Measurements from ENCODE around the gene WDR37.

The WDR37 gene

GRCh38 chr10:1025683-1026082, 30.5 kb upstream of the WDR37 start, which contains the start of gene IDI2:
Gene IDI2 (minus strand): TSS chr10:1025859. CDS start chr10:1024723, 1,136 bp downstream.
- Histone ChIP-seq H3K36me3 (ENCODE audit: insufficient read depth, low read length) (peaks cover 5% of the 10 kb centered on the region; the same call in 1 of the 2 replicates), H3K9me3 (ENCODE audit: low read length) (no peaks in the 10 kb centered on the region), H3K4me2 (ENCODE audit: low read length) (no peak within 1 kb of the TSS), H3K4me3 (ENCODE audit: low read depth, low read length, poor library complexity, severe bottlenecking) (no peak within 1 kb of the TSS), H2AFZ (ENCODE audit: low read length) (no peak within 1 kb of the TSS), H3K9me2 (ENCODE audit: low read depth, low read length) (no peaks in the 10 kb centered on the region), H3K27me3 (ENCODE audit: insufficient read depth, low read length) (no peaks in the 10 kb centered on the region), H3K79me2 (ENCODE audit: insufficient read depth, low read length) (no peaks in the 10 kb centered on the region), H3K27ac (ENCODE audit: low read depth, low read length, poor library complexity, severe bottlenecking) (no peak within 1 kb of the TSS), H3F3A (ENCODE audit: insufficient read depth, low read length) (no peaks in the 10 kb centered on the region), H3K9ac (ENCODE audit: low read length) (no peak within 1 kb of the TSS), H4K20me1 (ENCODE audit: insufficient read depth, low read length) (no peaks in the 10 kb centered on the region), H3K4me1 (ENCODE audit: insufficient read depth, low read length, severe bottlenecking) (no peaks in the 10 kb centered on the region)
- TF ChIP-seq CTCF (IDR thresholded peaks at IDR 0.05; ENCODE audit: low read length): no peak

- no peaks in the 10 kb centered on the region for H3K27me3 ChIP-seq (ENCODE audit: insufficient read depth, low read length)
- peaks cover 3% of the 10 kb centered on the region; the same call in 1 of the 2 replicates for H3K36me3 ChIP-seq (ENCODE audit: insufficient read depth, low read length)
- H4K20me1 ChIP-seq (ENCODE audit: insufficient read depth, low read length): no peaks in the 10 kb centered on the region
- H3F3A ChIP-seq (ENCODE audit: insufficient read depth, low read length): no peaks in the 10 kb centered on the region
- no peak overlapping the region for H2AFZ ChIP-seq (ENCODE audit: low read length)
- no peaks in the 10 kb centered on the region for H3K9me3 ChIP-seq (ENCODE audit: low read length)
- H3K27ac ChIP-seq (ENCODE audit: low read depth, low read length, poor library complexity, severe bottlenecking): no peak overlapping the region
- no peaks in the 10 kb centered on the region for H3K4me1 ChIP-seq (ENCODE audit: insufficient read depth, low read length, severe bottlenecking)
- no peak overlapping the region for H3K9ac ChIP-seq (ENCODE audit: low read length)
- no peaks in the 10 kb centered on the region for H3K9me2 ChIP-seq (ENCODE audit: low read depth, low read length)
- TF ChIP-seq CTCF (IDR thresholded peaks at IDR 0.05; ENCODE audit: low read length) (no peak), EZH2 (IDR thresholded peaks at IDR 0.05; ENCODE audit: borderline replicate concordance, low read length) (no peak)
- H3K79me2 ChIP-seq (ENCODE audit: insufficient read depth, low read length): no peaks in the 10 kb centered on the region
- H3K4me3 ChIP-seq (ENCODE audit: low read depth, low read length, poor library complexity, severe bottlenecking): no peak overlapping the region
- no peak overlapping the region for H3K4me2 ChIP-seq (ENCODE audit: low read length)
Measured at GRCh38 chr10:1026578-1026977, 29.6 kb upstream of the WDR37 start.

GRCh38 chr10:1029838-1030237, 26.3 kb upstream of the WDR37 start:
- no peaks in the 10 kb centered on the region for H3F3A ChIP-seq (ENCODE audit: insufficient read depth, low read length)
- H3K4me3 ChIP-seq (ENCODE audit: low read depth, low read length, poor library complexity, severe bottlenecking): no peak overlapping the region
- no peak overlapping the region for H3K9ac ChIP-seq (ENCODE audit: low read length)
- H3K4me1 ChIP-seq (ENCODE audit: insufficient read depth, low read length, severe bottlenecking): no peaks in the 10 kb centered on the region
- no peak for TF ChIP-seq CTCF (IDR thresholded peaks at IDR 0.05; ENCODE audit: low read length)
- TF ChIP-seq EZH2 (IDR thresholded peaks at IDR 0.05; ENCODE audit: borderline replicate concordance, low read length): no peak
- no peaks in the 10 kb centered on the region for H3K9me2 ChIP-seq (ENCODE audit: low read depth, low read length)
- H3K27me3 ChIP-seq (ENCODE audit: insufficient read depth, low read length): no peaks in the 10 kb centered on the region
- peaks cover 3% of the 10 kb centered on the region; the same call in 1 of the 2 replicates for H3K36me3 ChIP-seq (ENCODE audit: insufficient read depth, low read length)
- no peaks in the 10 kb centered on the region for H3K79me2 ChIP-seq (ENCODE audit: insufficient read depth, low read length)
- H3K4me2 ChIP-seq (ENCODE audit: low read length): no peak overlapping the region
- H2AFZ ChIP-seq (ENCODE audit: low read length): no peak overlapping the region
- no peaks in the 10 kb centered on the region for H4K20me1 ChIP-seq (ENCODE audit: insufficient read depth, low read length)
- no peaks in the 10 kb centered on the region for H3K9me3 ChIP-seq (ENCODE audit: low read length)
- no peak overlapping the region for H3K27ac ChIP-seq (ENCODE audit: low read depth, low read length, poor library complexity, severe bottlenecking)

All from OCI-LY1 (cell line).